BLaER1 (cell line): Measurements from ENCODE around the gene MTG1.

Experiments
- H3K27ac ChIP-seq: shearing (Covaris generic); formaldehyde crosslinking; 2 replicates; pipeline ENCODE4 v1.8.1; 2022
- H3K27me3 ChIP-seq: shearing (Covaris generic); formaldehyde crosslinking; 2 replicates; pipeline ENCODE4 v1.8.1; 2022
- H3K36me3 ChIP-seq: shearing (Covaris generic); formaldehyde crosslinking; 2 replicates; pipeline ENCODE4 v1.8.1; 2022
- H3K4me1 ChIP-seq: shearing (Covaris generic); formaldehyde crosslinking; 2 replicates; pipeline ENCODE4 v1.8.1; 2022
- H3K4me2 ChIP-seq: shearing (Covaris generic); formaldehyde crosslinking; 2 replicates; pipeline ENCODE4 v1.8.1; 2022
- H3K4me3 ChIP-seq: shearing (Covaris generic); formaldehyde crosslinking; 2 replicates; pipeline ENCODE4 v1.8.1; 2022
- H3K9ac ChIP-seq: shearing (Covaris generic); formaldehyde crosslinking; 2 replicates; pipeline ENCODE4 v1.8.1; 2022
- H3K9me3 ChIP-seq: shearing (Covaris generic); formaldehyde crosslinking; 2 replicates; pipeline ENCODE4 v1.8.1; 2022
- H4K20me1 ChIP-seq: shearing (Covaris generic); formaldehyde crosslinking; 2 replicates; pipeline ENCODE4 v1.8.1; 2022
- Cebpa-rat ChIP-seq: shearing (Covaris generic); IDR thresholded peaks from 2 replicates; pipeline ENCODE4 v1.8.1; 2022

Gene MTG1

DNA sequence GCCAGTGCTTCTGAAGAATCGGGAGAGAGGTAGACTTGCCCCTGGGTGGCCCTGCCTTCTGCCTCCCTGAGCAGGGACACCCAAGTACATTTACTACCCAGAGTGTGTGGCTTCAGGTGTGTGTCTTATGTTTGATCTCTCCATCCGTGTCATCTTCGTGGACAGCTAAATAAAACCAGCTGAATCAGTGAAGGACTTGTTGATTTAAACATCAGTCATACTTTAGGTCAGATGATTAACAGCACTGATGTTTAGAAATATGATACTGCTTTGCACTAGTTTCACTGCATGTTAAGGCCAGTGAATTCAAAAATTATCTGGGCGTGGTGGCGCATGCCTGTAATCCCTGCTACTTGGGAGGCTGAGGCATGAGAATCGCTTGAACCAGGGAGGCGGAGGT is 4.0 kb downstream of the MTG1 start:
- H3K9ac ChIP-seq = no peak overlapping the region
- peaks cover 33% of the 10 kb centered on the region for H3K4me1 ChIP-seq
- no peak for TF ChIP-seq Cebpa-rat
- H3K9me3 ChIP-seq = no peaks in the 10 kb centered on the region
- H3K36me3 ChIP-seq = peaks cover 76% of the 10 kb centered on the region
- H3K27me3 ChIP-seq = no peaks in the 10 kb centered on the region
- H3K4me3 ChIP-seq = no peak overlapping the region
- no peak overlapping the region for H3K27ac ChIP-seq
- H4K20me1 ChIP-seq = peaks cover 73% of the 10 kb centered on the region
- no peak overlapping the region for H3K4me2 ChIP-seq

- H3K9me3 ChIP-seq = no peaks in the 10 kb centered on the region
- H3K4me3 ChIP-seq = no peak overlapping the region
- H3K9ac ChIP-seq = no peak overlapping the region
- H3K36me3 ChIP-seq = peaks cover 87% of the 10 kb centered on the region
- no peaks in the 10 kb centered on the region for H3K27me3 ChIP-seq
- no peak overlapping the region for H3K27ac ChIP-seq
- peaks cover 25% of the 10 kb centered on the region for H3K4me1 ChIP-seq
- peaks cover 82% of the 10 kb centered on the region for H4K20me1 ChIP-seq
- H3K4me2 ChIP-seq = no peak overlapping the region
- no peak for TF ChIP-seq Cebpa-rat
These were observed 5.2 kb downstream of the MTG1 start for GRCh38 chr10:133399123-133399601.

- H4K20me1 ChIP-seq = peaks cover 89% of the 10 kb centered on the region
- peaks cover 99% of the 10 kb centered on the region for H3K36me3 ChIP-seq
- no peak overlapping the region for H3K27ac ChIP-seq
- no peak overlapping the region for H3K9ac ChIP-seq
- H3K27me3 ChIP-seq = no peaks in the 10 kb centered on the region
- TF ChIP-seq Cebpa-rat = no peak
- no peaks in the 10 kb centered on the region for H3K9me3 ChIP-seq
- H3K4me1 ChIP-seq = peaks cover 13% of the 10 kb centered on the region
- H3K4me2 ChIP-seq = no peak overlapping the region
- no peak overlapping the region for H3K4me3 ChIP-seq
These were observed 6.9 kb downstream of the MTG1 start for GRCh38 chr10:133400624-133401424.

GRCh38 chr10:133401500-133401899 is 7.5 kb downstream of the MTG1 start:
- Histone ChIP-seq H3K4me2 (no peak overlapping the region), H3K9me3 (peaks cover 3% of the 10 kb centered on the region), H3K36me3 (peaks cover 99% of the 10 kb centered on the region)

DNA sequence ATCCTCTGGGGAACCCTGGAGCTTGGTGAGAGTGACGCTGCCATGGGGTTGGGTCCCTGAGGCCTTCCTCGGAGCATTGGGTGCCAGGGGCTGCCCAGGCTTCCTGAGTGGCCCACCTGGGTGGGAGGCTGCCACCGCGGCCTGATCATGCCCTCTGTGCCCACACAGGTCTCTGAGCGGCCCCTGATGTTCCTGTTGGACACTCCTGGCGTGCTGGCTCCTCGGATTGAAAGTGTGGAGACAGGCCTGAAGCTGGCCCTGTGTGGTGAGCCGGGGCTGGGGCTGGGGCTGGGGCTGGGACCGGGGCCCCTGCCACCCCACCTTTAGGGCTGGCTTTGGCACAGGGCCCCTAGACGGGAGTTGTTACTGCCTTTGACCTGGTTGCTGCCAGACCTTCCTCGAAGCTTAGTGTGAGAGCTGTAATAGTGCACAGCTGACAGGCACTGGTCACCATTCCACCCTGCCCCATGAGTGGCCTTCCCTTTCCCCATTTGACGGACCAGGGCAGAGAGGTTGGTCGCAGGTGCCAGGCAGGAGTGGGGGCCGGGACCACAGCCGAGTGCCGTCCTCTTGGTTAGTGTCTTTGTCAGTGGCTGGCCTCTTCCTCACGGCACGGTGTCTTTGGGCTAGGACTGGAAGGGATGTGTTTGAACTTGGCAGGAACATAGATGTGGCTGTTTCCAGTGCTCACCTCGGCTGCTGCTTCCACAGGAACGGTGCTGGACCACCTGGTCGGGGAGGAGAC is 8.2 kb downstream of the MTG1 start:
- no peak overlapping the region for H3K4me2 ChIP-seq
- peaks cover 99% of the 10 kb centered on the region for H3K36me3 ChIP-seq
- H3K4me3 ChIP-seq = no peak overlapping the region
- TF ChIP-seq Cebpa-rat = no peak
- H3K27ac ChIP-seq = no peak overlapping the region
- H3K27me3 ChIP-seq = no peaks in the 10 kb centered on the region
- H3K4me1 ChIP-seq = no peaks in the 10 kb centered on the region
- no peak overlapping the region for H3K9ac ChIP-seq
- H4K20me1 ChIP-seq = peaks cover 90% of the 10 kb centered on the region
- H3K9me3 ChIP-seq = peaks cover 10% of the 10 kb centered on the region

More at GRCh38 chr10:133401500-133401899, 7.5 kb downstream of the MTG1 start:
- H4K20me1 ChIP-seq = peaks cover 90% of the 10 kb centered on the region
- H3K27me3 ChIP-seq = no peaks in the 10 kb centered on the region
- no peak overlapping the region for H3K4me3 ChIP-seq
- TF ChIP-seq Cebpa-rat = no peak
- H3K27ac ChIP-seq = no peak overlapping the region
- peaks cover 6% of the 10 kb centered on the region; the same call in 1 of the 2 replicates for H3K4me1 ChIP-seq
- no peak overlapping the region for H3K9ac ChIP-seq

DNA sequence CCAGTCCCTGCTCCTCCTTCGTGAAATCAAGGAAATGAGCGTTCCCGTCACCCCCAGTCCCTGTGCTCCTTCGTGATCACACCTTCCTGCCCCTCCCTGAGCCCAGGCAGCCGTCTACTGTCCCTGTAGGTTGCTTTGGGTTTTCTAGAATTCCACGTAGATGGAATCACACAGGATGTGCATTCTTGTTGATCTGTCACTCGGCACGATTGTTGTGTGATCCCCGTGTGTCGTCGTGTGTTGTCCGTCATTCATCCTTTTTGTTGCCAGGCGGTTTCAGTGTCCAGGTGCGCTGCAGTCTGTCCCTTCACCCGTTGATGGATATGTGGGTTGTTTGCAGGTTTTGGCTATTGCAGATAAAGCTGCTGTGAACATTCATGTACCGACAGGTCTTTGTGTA is 9.4 kb downstream of the MTG1 start:
- Histone ChIP-seq H3K9ac (no peak overlapping the region), H3K4me3 (no peak overlapping the region), H3K4me2 (no peak overlapping the region), H3K27ac (no peak overlapping the region), H4K20me1 (peaks cover 90% of the 10 kb centered on the region), H3K27me3 (no peaks in the 10 kb centered on the region), H3K36me3 (peaks cover 99% of the 10 kb centered on the region), H3K4me1 (no peaks in the 10 kb centered on the region), H3K9me3 (peaks cover 22% of the 10 kb centered on the region)
- no peak for TF ChIP-seq Cebpa-rat

- H4K20me1 ChIP-seq = peaks cover 90% of the 10 kb centered on the region
- no peak overlapping the region for H3K27ac ChIP-seq
- TF ChIP-seq Cebpa-rat = no peak
- H3K9me3 ChIP-seq = peaks cover 26% of the 10 kb centered on the region
- no peaks in the 10 kb centered on the region for H3K4me1 ChIP-seq
- H3K36me3 ChIP-seq = peaks cover 99% of the 10 kb centered on the region
- H3K4me2 ChIP-seq = no peak overlapping the region
- no peak overlapping the region for H3K9ac ChIP-seq
- no peaks in the 10 kb centered on the region for H3K27me3 ChIP-seq
- H3K4me3 ChIP-seq = no peak overlapping the region
These were observed 9.8 kb downstream of the MTG1 start for GRCh38 chr10:133403784-133404183.

DNA sequence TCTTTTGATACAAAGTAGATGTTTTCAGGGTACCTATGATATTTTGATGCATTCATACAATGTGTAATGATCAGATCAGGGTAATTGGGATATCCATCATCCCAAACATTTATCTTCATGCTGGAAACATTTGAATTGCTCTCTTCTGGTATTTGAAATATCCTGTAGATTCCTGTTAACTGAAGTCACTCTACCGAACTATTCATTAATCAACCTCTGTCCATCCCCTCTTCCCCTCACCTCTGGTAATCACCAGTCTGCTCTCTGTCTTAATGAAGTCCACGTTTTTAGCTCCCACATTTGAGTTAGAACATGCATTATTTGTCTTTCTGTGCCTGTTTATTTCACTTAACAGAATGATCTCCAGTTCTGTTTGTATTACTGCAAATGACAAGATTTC is 11.3 kb downstream of the MTG1 start:
- Histone ChIP-seq H3K4me1 (no peaks in the 10 kb centered on the region), H3K4me2 (no peak overlapping the region), H3K9me3 (peaks cover 41% of the 10 kb centered on the region), H3K4me3 (no peak overlapping the region), H3K27ac (no peak overlapping the region), H3K36me3 (peaks cover 99% of the 10 kb centered on the region), H4K20me1 (peaks cover 84% of the 10 kb centered on the region), H3K27me3 (no peaks in the 10 kb centered on the region), H3K9ac (no peak overlapping the region)
- no peak for TF ChIP-seq Cebpa-rat

DNA sequence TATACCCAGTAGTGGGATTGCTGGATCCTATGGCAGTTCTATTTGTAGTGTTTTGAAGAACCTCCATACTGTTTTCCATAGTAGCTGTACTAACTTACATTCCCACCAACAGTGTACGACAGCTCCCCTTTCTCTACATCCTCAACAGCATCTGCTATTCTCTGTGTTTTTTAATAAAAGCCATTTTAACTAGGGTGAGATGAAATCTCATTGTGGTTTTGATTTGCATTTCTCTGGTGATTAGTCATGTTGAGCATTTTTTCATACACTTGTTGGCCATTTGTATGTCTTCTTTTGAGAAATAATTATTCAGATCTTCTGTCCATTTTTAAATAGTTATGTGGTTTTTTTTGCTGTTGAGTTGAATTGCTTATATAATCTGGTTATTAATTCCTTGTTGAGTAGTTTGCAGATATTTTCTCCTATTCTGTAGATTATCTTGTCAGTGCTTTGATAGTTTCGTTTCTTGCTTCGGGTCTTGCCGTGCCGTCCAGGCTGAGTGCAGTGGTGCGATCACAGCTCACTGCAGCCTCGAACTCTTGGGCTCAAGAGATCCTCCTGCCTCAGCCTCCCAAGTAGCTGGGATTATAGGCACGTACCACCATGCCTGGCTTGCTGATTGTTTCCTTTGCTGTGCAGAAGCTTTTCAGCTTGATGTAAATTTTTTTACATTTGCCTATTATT is 12.0 kb downstream of the MTG1 start:
- Histone ChIP-seq H4K20me1 (peaks cover 77% of the 10 kb centered on the region), H3K36me3 (peaks cover 99% of the 10 kb centered on the region), H3K27ac (no peak overlapping the region), H3K9ac (no peak overlapping the region), H3K4me1 (no peaks in the 10 kb centered on the region), H3K4me3 (no peak overlapping the region), H3K4me2 (no peak overlapping the region), H3K9me3 (peaks cover 48% of the 10 kb centered on the region), H3K27me3 (no peaks in the 10 kb centered on the region)
- TF ChIP-seq Cebpa-rat = no peak
